Measurements from ENCODE around the gene PTH2R. TPM values are rescaled to one million over a fixed set of nuclear protein-coding genes. Genes with fewer than 3 reads are reported as not detected.

Gene PTH2R
- total RNA-seq, 1 experiment from 2014 or later = 0.12 TPM

DNA sequence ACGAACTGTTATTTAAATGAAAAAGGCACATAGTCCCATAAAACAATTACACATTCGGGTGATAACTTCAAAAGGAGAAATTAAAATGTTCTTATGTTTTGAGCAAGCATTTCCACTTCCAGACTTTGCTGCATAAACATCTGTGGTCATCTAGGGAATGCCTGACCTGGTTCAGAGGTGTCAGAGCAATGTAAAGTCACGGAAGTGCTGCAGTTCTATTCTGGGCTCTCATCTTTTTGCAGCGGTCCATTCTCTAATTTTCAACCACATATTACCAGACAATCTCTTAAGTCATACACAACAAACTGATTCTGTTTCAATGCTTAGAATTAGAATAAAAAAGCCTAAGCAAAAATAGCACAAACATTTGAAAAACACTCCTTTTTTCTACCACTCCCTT is 22.0 kb upstream of the PTH2R start:
- POLR2A ChIA-PET = no interaction called here
- no peaks in the 10 kb centered on the region for H3K36me3 ChIP-seq (ENCODE audit: control insufficient read depth in 1 of 2, insufficient read depth in 2 of 2, low read length in 2 of 2)
- RAD21 ChIA-PET (ENCODE audit: low non-redundant PET in 1 of 2, low total read pairs in 2 of 2, uncharacterized antibody in 2 of 2, unreplicated experiment in 2 of 2) = no interaction called here
- DNase-seq (ENCODE audit: low read depth, low spot score) (no peak), ATAC-seq (no peak)
- H3K4me3 ChIP-seq (replicated peaks in 1 of 2; ENCODE audit: low read depth in 1 of 2, low read length in 2 of 2) = no peak overlapping the region
- CTCF ChIA-PET = no interaction called here
- no TSS peak for BruUV-seq (replicated peaks)
- no peak overlapping the region for H3K4me2 ChIP-seq (ENCODE audit: low read length)
- H2AFZ ChIP-seq (ENCODE audit: low read depth, low read length, poor library complexity, severe bottlenecking) = no peak overlapping the region
- no peak overlapping the region for H3K27ac ChIP-seq (ENCODE audit: low read depth, low read length)
- TF ChIP-seq EZH2 (IDR thresholded peaks at IDR 0.05) = no peak
- TF ChIP-seq EZH2phosphoT487 (IDR thresholded peaks at IDR 0.05; ENCODE audit: borderline replicate concordance) = no peak
- no peak for TF ChIP-seq JUND (IDR thresholded peaks at IDR 0.05)
- no peak for TF ChIP-seq ZFX (IDR thresholded peaks at IDR 0.05)
- no peak for TF ChIP-seq CEBPB (IDR thresholded peaks at IDR 0.05; ENCODE audit: low read depth)
- TF ChIP-seq FOSL1 (IDR thresholded peaks at IDR 0.05; ENCODE audit: low read depth) = no peak
- TF ChIP-seq ZNF274 (IDR thresholded peaks at IDR 0.05; ENCODE audit: low read depth, low read length) = no peak
- TF ChIP-seq YY1 (IDR thresholded peaks at IDR 0.05; ENCODE audit: extremely low read depth, insufficient replicate concordance, low read depth, low read length) = no peak
- no peak for TF ChIP-seq SP1 (IDR thresholded peaks at IDR 0.05; ENCODE audit: low read depth)
- no peak for TF ChIP-seq POLR2A (IDR thresholded peaks at IDR 0.05; ENCODE audit: borderline replicate concordance, extremely low read depth, insufficient read depth, insufficient read length)
- no peak for TF ChIP-seq CBX3 (IDR thresholded peaks at IDR 0.05; ENCODE audit: low read depth)
- TF ChIP-seq ELF1 (IDR thresholded peaks at IDR 0.05; ENCODE audit: borderline replicate concordance, low read depth) = no peak
- no peak for TF ChIP-seq TCF7L2 (IDR thresholded peaks at IDR 0.05; ENCODE audit: borderline replicate concordance, extremely low read depth, insufficient read depth, insufficient read length)
- TF ChIP-seq SRF (IDR thresholded peaks at IDR 0.05; ENCODE audit: low read depth) = no peak
- TF ChIP-seq, protein P1, sequence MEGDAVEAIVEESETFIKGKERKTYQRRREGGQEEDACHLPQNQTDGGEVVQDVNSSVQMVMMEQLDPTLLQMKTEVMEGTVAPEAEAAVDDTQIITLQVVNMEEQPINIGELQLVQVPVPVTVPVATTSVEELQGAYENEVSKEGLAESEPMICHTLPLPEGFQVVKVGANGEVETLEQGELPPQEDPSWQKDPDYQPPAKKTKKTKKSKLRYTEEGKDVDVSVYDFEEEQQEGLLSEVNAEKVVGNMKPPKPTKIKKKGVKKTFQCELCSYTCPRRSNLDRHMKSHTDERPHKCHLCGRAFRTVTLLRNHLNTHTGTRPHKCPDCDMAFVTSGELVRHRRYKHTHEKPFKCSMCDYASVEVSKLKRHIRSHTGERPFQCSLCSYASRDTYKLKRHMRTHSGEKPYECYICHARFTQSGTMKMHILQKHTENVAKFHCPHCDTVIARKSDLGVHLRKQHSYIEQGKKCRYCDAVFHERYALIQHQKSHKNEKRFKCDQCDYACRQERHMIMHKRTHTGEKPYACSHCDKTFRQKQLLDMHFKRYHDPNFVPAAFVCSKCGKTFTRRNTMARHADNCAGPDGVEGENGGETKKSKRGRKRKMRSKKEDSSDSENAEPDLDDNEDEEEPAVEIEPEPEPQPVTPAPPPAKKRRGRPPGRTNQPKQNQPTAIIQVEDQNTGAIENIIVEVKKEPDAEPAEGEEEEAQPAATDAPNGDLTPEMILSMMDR (IDR thresholded peaks at IDR 0.05 in 2 of 3, conservative IDR thresholded peaks at IDR 0.05 in 1 of 3; ENCODE audit: borderline replicate concordance in 1 of 3, insufficient read depth in 1 of 3, low read depth in 2 of 3, low read length in 2 of 3) = no peak
- TF ChIP-seq, protein P2, sequence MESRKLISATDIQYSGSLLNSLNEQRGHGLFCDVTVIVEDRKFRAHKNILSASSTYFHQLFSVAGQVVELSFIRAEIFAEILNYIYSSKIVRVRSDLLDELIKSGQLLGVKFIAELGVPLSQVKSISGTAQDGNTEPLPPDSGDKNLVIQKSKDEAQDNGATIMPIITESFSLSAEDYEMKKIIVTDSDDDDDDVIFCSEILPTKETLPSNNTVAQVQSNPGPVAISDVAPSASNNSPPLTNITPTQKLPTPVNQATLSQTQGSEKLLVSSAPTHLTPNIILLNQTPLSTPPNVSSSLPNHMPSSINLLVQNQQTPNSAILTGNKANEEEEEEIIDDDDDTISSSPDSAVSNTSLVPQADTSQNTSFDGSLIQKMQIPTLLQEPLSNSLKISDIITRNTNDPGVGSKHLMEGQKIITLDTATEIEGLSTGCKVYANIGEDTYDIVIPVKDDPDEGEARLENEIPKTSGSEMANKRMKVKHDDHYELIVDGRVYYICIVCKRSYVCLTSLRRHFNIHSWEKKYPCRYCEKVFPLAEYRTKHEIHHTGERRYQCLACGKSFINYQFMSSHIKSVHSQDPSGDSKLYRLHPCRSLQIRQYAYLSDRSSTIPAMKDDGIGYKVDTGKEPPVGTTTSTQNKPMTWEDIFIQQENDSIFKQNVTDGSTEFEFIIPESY (IDR thresholded peaks at IDR 0.05; ENCODE audit: extremely low read depth, insufficient replicate concordance, low read length) = no peak
- no peaks in the 10 kb centered on the region for H4K20me1 ChIP-seq (ENCODE audit: insufficient read depth)
- no peaks in the 10 kb centered on the region for H3K9me2 ChIP-seq (ENCODE audit: insufficient read depth)
- no peaks in the 10 kb centered on the region for H3K4me1 ChIP-seq (ENCODE audit: control insufficient read depth in 1 of 2, insufficient read depth in 2 of 2, low read length in 2 of 2)
- no peak overlapping the region for H3K9ac ChIP-seq (ENCODE audit: low read length)
- H3K79me2 ChIP-seq (ENCODE audit: insufficient read depth, low read length) = no peaks in the 10 kb centered on the region
- 0 out of 2 replicates have a peak, but pooled peaks cover 3% of the 10 kb centered on the region for H3K27me3 ChIP-seq (ENCODE audit: insufficient read depth, low read length)
- intact Hi-C loops (cut with micrococcal nuclease) = no loop called here
- H3K9me3 ChIP-seq (ENCODE audit: control insufficient read depth in 1 of 2, insufficient read depth in 1 of 2, low read depth in 1 of 2, low read length in 2 of 2) = no peaks in the 10 kb centered on the region

Measured in HCT116 (cell line).